ENCODE measurements around the gene CCDC85C.

DNA sequence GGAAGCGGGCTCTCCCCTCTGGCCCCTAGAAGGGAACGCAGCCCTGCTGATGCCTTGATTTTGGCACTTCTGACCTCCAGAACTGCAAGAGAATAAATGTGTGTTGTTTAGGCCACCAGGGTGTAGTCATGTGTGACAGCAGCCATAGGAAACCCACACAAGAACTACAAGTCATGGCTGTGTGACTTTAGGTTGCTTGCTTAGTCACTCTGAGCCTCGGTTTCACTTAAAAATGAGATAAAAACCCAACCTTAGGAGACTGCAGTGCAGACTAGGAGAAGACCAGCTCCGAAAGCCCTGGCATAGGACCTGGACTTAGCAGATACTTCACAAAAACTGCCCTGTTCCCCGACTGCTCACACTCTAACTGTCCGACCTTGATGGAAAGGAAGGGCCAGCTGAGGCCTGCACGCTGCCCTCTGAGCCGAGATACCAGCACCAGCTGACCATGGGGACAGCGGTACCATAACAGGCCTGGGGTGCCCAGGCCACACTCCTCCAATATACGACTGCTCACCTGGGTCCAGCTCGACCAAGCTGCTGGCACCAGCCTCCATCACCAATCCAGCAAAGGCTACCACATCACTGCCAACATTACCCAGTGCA lies 53.5 kb downstream of the CCDC85C start:
- TF ChIP-seq POLR2A (IDR thresholded peaks at IDR 0.05) (no peak), EP300 (IDR thresholded peaks at IDR 0.05) (no peak)
- TF ChIP-seq, protein P1, sequence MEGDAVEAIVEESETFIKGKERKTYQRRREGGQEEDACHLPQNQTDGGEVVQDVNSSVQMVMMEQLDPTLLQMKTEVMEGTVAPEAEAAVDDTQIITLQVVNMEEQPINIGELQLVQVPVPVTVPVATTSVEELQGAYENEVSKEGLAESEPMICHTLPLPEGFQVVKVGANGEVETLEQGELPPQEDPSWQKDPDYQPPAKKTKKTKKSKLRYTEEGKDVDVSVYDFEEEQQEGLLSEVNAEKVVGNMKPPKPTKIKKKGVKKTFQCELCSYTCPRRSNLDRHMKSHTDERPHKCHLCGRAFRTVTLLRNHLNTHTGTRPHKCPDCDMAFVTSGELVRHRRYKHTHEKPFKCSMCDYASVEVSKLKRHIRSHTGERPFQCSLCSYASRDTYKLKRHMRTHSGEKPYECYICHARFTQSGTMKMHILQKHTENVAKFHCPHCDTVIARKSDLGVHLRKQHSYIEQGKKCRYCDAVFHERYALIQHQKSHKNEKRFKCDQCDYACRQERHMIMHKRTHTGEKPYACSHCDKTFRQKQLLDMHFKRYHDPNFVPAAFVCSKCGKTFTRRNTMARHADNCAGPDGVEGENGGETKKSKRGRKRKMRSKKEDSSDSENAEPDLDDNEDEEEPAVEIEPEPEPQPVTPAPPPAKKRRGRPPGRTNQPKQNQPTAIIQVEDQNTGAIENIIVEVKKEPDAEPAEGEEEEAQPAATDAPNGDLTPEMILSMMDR (IDR thresholded peaks at IDR 0.05), result no peak

All from ovary (tissue), 3 donors.